Activated T-helper 17 cell treated with anti-CD3 and anti-CD28 coated beads, Interleukin-2, amount 50 U/mL, for 72 hours (primary cell): ENCODE data around the gene USP27X. TPM values are rescaled to one million over a fixed set of nuclear protein-coding genes. Genes with fewer than 3 reads are reported as not detected.

ENCODE experiments used
- ATAC-seq: fragments of 150-1000 bp; cut with Tn5 transposase; replicated peaks from 2 replicates; pipeline ENCODE4 v1.10.0; 2021; ENCODE audit warnings: mild to moderate bottlenecking, moderate library complexity
- H3K27ac Mint-ChIP-seq: one replicate; pipeline ENCODE4 v1.8.0; 2022; ENCODE audit warnings: mixed read lengths
- H3K27me3 Mint-ChIP-seq: one replicate; pipeline ENCODE4 v1.8.0; 2022; ENCODE audit warnings: mixed read lengths
- H3K36me3 Mint-ChIP-seq: one replicate; pipeline ENCODE4 v1.8.0; 2022; ENCODE audit warnings: low read depth, mild to moderate bottlenecking, mixed read lengths
- H3K4me1 Mint-ChIP-seq: one replicate; pipeline ENCODE4 v1.8.0; 2022; ENCODE audit warnings: mixed read lengths
- H3K4me3 Mint-ChIP-seq: one replicate; pipeline ENCODE4 v1.8.0; 2022; ENCODE audit warnings: mild to moderate bottlenecking, mixed read lengths
- H3K9me3 Mint-ChIP-seq: one replicate; pipeline ENCODE4 v1.8.0; 2022; ENCODE audit warnings: mixed read lengths
- total RNA-seq, 2 donors: library from RNA; stranded (reverse); gene quantifications; one replicate each; pipeline ENCODE4 v1.2.3, GENCODE V29; 2022

Gene USP27X
- total RNA-seq = 1 to 10 TPM; 1.1 to 1.5 TPM

DNA sequence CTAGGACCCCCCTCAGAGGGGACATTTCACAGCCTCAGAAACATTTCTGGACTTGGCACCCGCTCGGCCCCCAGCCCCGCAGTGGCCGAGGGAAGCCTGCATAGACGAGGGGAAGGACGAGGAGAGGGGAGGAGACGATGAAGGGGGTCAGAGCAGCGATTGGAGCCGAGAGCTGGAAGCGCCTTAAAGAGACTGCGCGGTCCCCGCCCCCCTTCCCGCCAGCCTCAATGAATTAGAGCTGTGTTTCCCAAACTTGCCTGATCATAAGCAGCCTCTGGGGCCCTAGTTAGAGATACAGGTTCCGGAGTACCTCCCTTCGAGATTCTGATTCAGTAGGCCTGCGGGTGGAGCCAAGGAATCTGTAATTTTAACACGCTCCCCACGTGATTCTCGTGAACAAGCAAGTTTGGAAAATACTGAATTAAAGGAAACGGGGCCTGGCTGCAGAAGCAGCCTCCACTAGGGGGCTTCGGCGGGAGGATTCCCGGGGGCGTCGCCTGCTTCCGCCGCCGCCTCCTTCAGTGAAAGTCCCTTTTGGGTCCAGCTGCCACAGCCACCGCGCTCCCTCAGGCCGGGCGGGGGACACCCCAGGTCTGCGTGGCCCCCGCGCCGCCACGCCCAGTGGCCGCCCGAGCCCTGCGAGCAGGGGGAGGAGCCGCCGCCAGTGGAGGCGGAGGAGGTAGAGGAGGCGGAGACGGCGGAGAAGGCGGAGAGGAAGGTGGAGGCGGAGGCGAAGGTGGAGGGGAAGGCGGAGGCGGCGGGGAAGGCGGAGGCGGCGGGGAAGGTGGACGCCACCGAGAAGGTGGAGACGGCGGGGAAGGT lies at the start of gene USP27X:
USP27X (plus strand) TSS at position 651 of the 822 bp plus-strand sequence. CDS start 824 bp downstream, outside the sequence.
- Mint-ChIP-seq H3K4me3 (peak within 1 kb of the TSS; percentile 70), H3K27me3 (no peaks in the 10 kb centered on the region), H3K36me3 (no peaks in the 10 kb centered on the region), H3K4me1 (peaks cover 6% of the 10 kb centered on the region), H3K27ac (peak within 1 kb of the TSS; percentile 50), H3K9me3 (no peaks in the 10 kb centered on the region)
- peak; percentile 86 for ATAC-seq

DNA sequence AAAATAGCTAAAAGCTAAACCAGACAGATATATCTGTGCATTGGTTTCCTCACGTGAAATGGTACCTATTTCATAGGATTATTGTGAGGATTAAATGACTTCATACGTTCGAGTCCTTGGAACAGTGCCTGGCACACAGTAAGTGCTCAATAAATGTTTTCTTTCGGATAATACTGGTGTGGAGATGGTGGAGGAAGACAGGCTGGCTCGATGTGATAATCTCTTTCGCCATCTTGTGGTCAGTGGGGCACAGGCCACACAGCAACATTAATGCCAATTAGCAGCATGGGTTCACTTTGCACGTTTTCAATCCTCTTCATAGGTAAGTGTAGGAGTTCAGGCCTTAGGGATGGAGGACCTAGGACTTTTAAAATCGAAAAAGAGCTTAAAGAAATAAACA lies 40.9 kb upstream of the USP27X start:
- no peak for ATAC-seq
- no peaks in the 10 kb centered on the region for H3K27me3 Mint-ChIP-seq
- no peak overlapping the region for H3K27ac Mint-ChIP-seq
- no peak overlapping the region for H3K4me3 Mint-ChIP-seq
- H3K36me3 Mint-ChIP-seq = no peaks in the 10 kb centered on the region
- no peaks in the 10 kb centered on the region for H3K9me3 Mint-ChIP-seq
- no peaks in the 10 kb centered on the region for H3K4me1 Mint-ChIP-seq

DNA sequence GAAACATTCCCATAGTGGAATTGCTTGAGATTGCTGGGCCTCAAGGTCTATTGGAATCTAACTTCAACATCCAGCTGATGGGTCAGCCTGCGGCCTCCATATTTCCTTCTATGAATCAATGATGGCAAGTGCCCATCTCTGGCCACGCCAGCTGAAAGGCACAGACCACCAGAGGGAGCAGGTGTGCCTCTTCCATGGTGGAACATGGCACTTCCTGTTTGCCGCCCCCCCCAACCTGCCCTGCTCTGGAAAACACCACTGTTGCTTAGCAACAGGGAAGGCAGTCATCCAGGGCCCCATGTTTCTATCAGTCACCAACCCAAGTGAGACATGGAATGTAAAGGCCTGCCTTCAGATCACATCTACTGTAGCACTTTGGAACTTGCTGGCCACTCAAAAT lies 38.6 kb upstream of the USP27X start:
- Mint-ChIP-seq H3K27ac (no peak overlapping the region), H3K4me3 (no peak overlapping the region), H3K4me1 (no peaks in the 10 kb centered on the region), H3K9me3 (no peaks in the 10 kb centered on the region), H3K36me3 (no peaks in the 10 kb centered on the region), H3K27me3 (no peaks in the 10 kb centered on the region)
- peak; percentile 56 for ATAC-seq

DNA sequence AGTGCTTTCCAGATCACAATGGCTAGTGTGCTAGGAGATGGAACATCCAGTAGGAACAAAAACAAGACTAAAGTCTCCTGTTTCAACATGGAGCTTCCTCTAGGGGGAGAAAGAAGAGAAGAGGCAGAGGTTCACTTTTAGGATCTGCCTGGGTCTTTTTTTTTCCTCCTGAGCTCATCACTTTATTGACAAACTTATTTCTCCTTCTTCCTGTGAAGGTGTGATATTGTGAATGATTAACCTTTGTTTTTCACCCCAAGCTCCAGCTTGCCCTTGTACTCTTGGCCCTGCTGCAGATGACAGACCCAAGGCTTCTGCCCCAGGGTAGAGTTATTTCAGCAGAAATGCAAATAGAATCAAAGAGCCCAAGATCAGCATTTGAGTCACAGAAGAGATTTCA lies 36.7 kb upstream of the USP27X start:
- Mint-ChIP-seq H3K4me3 (no peak overlapping the region), H3K9me3 (no peaks in the 10 kb centered on the region), H3K36me3 (no peaks in the 10 kb centered on the region), H3K27ac (no peak overlapping the region), H3K4me1 (no peaks in the 10 kb centered on the region), H3K27me3 (no peaks in the 10 kb centered on the region)
- no peak for ATAC-seq

DNA sequence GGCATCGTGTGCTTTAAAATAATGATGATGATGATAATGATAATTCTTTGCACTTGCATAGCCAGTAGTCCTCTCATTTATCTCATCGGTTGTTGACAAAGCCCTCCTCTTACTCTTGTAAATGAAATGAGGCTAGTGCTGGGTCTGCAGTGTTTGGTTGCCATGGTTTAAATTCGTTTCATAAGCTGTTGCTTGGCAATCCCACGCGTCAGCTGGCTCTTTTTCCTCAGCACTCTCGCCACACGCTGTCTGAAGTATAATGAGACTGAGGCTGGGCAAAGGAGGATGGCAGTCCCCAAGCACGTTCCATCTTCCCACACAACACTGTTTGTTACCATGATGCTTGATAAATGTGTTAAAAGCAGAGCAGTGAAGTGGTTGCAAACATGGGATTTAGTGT lies 34.7 kb upstream of the USP27X start:
- H3K4me1 Mint-ChIP-seq = no peaks in the 10 kb centered on the region
- H3K4me3 Mint-ChIP-seq = no peak overlapping the region
- no peaks in the 10 kb centered on the region for H3K9me3 Mint-ChIP-seq
- H3K36me3 Mint-ChIP-seq = no peaks in the 10 kb centered on the region
- ATAC-seq = no peak
- no peaks in the 10 kb centered on the region for H3K27me3 Mint-ChIP-seq
- no peak overlapping the region for H3K27ac Mint-ChIP-seq

DNA sequence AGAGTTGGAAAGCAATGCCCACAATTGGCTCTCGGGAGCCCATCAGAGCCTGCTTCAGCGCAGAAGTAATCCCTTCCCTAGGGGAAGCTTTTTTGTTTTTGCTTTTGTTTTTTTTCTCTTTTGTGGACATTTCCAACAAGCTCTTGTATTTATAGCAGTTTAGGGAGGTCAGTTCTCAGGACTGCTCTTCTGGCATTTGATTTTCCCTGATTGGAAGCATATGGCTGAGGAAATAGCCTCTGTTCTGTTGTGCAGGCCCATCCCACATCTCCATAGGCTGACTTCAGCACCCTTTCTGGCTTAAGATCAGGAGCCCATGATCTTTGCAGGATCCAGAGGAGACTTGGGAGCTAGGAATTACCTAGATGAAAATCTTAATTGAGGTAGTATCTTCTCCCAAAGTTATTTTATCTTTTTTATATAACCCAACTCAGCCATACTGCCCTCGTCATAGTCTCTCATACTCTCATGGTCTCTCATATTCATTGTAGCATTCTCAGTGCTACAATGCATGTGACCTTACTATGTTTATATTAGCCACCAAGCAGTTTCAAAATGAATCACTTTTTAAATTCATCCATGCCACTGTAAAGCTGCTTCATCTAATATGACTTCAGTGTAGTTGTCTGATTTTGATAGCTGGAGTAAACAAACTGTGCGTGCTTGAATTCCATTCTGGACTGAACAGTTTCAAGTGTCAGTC lies 33.4 kb upstream of the USP27X start:
- ATAC-seq = no peak
- Mint-ChIP-seq H3K27ac (no peak overlapping the region), H3K27me3 (no peaks in the 10 kb centered on the region), H3K9me3 (no peaks in the 10 kb centered on the region), H3K4me3 (no peak overlapping the region), H3K4me1 (no peaks in the 10 kb centered on the region), H3K36me3 (no peaks in the 10 kb centered on the region)

DNA sequence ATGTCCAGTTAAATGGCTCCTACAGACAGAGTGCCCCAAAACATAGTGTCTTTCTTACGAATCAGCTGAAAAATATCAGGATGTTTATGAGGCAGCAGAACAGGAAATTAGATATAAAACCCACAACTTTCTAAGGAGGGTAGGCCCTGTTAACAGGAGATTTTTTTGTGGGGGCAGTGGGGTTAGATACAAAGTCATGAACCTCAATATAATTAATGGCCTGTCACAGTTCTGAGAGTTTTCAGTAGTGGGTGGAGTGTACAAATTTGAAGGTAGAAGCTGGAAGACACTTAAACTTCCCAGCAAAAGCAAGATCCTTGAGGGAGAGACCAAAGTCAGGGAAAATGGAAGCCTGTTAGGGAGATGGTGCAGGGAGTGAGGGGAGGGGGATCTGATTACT lies 32.8 kb upstream of the USP27X start:
- Mint-ChIP-seq H3K27ac (no peak overlapping the region), H3K27me3 (peaks cover under 1% of the 10 kb centered on the region), H3K4me1 (no peaks in the 10 kb centered on the region), H3K4me3 (no peak overlapping the region), H3K36me3 (no peaks in the 10 kb centered on the region), H3K9me3 (no peaks in the 10 kb centered on the region)
- ATAC-seq = no peak

DNA sequence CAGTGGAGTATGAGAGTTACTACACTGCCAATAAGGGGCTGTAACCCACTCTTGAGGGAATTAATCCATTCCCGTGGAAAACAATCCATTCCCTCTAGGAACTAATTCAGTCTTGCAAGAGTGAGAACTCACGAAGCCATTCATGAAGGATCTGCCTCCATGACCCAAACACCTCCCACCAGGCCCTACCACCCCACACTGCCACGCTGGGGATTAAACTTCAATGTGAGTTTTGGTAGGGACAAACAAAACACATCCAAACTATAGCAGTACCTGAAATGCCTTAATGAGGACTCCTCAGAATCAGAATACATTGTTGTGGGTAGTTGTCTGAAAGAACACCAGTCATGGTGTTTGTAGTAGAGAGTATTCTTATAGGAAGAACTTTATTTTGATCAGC lies 31.0 kb upstream of the USP27X start:
- no peak for ATAC-seq
- Mint-ChIP-seq H3K27me3 (peaks cover 4% of the 10 kb centered on the region), H3K4me1 (no peaks in the 10 kb centered on the region), H3K36me3 (no peaks in the 10 kb centered on the region), H3K9me3 (no peaks in the 10 kb centered on the region), H3K27ac (no peak overlapping the region), H3K4me3 (no peak overlapping the region)

DNA sequence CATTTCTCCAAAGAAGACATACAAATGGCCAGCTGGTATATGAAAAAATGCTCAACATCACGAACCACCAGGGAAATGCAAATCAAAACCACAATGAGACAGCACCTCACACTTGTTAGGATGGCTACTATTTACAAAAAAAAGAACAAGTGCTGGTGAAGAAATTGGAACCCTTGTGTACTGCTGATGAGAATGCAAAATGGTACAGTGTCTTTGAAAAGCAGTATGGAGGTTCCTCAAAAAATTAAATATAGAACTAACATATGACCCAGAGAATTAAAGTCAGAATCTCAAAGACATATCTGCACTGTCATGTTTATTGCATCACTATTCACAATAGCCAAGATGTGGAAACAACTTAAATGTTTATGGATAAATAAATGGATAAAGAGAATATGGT lies 29.3 kb upstream of the USP27X start:
- H3K27me3 Mint-ChIP-seq = peaks cover 4% of the 10 kb centered on the region
- no peaks in the 10 kb centered on the region for H3K4me1 Mint-ChIP-seq
- no peak overlapping the region for H3K4me3 Mint-ChIP-seq
- no peak overlapping the region for H3K27ac Mint-ChIP-seq
- no peak for ATAC-seq
- H3K9me3 Mint-ChIP-seq = no peaks in the 10 kb centered on the region
- no peaks in the 10 kb centered on the region for H3K36me3 Mint-ChIP-seq

DNA sequence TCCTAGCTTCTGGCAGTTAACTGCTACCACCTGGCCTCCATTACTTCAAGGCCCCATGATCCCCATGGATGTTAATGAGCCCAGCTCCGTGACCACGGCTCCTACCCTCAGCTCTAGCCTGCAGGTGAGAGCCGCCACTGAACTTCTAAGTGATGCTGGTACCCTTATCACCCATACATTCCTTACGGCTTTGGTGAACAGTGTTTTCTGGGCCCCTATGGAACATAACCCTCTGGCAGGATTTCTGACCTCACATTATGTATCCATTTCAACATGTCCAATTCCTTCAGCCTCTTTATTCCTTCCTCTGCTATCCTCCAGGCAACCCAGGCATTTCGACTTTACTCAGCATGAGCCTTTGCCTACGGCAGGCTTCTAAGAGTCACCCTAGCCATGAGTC lies 25.6 kb upstream of the USP27X start:
- Mint-ChIP-seq H3K4me1 (no peaks in the 10 kb centered on the region), H3K4me3 (no peak overlapping the region), H3K36me3 (no peaks in the 10 kb centered on the region), H3K9me3 (no peaks in the 10 kb centered on the region), H3K27me3 (peaks cover 4% of the 10 kb centered on the region), H3K27ac (no peak overlapping the region)
- ATAC-seq = no peak

DNA sequence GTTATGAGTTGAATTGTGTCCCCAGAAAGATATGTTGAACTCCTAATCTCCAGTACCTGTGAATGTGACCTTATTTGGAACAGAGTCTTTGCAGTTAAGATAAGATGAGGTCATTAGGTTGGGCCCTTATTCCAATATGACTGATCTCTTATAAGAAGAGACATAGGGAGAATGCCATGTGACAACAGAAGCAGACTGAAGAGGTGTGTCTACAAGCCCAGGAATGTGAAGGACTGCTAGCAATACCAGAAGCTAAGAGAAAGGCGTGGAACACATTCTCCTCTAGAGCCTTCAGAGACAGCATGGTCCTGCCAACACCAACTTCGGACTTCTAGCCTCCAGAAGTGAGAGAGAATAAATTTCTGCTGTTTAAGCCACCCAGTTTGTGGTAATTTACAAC lies 22.5 kb upstream of the USP27X start:
- H3K27me3 Mint-ChIP-seq = peaks cover 8% of the 10 kb centered on the region
- no peaks in the 10 kb centered on the region for H3K9me3 Mint-ChIP-seq
- no peaks in the 10 kb centered on the region for H3K36me3 Mint-ChIP-seq
- no peaks in the 10 kb centered on the region for H3K4me1 Mint-ChIP-seq
- H3K27ac Mint-ChIP-seq = no peak overlapping the region
- ATAC-seq = no peak
- H3K4me3 Mint-ChIP-seq = no peak overlapping the region

DNA sequence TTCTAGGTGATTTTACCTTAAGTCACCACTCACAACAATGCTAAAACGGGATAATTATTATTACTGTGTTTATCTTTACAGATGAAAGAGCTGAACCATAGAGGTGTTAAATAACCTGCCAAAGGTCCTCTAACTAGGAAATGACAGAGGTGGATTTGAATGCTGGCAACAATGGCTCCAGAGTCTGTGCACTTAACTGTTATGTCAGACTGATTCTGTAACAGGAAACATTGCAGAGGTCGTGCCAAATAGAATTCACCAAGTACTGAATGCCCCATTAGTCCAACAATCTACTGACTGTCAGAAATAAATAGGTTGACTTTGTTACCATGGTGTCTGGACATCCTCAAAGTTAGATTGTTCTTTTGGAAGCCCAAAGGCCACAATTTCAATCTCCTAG lies 20.9 kb upstream of the USP27X start:
- no peak for ATAC-seq
- peaks cover 7% of the 10 kb centered on the region for H3K27me3 Mint-ChIP-seq
- no peaks in the 10 kb centered on the region for H3K36me3 Mint-ChIP-seq
- no peak overlapping the region for H3K4me3 Mint-ChIP-seq
- H3K9me3 Mint-ChIP-seq = no peaks in the 10 kb centered on the region
- H3K27ac Mint-ChIP-seq = no peak overlapping the region
- H3K4me1 Mint-ChIP-seq = no peaks in the 10 kb centered on the region

DNA sequence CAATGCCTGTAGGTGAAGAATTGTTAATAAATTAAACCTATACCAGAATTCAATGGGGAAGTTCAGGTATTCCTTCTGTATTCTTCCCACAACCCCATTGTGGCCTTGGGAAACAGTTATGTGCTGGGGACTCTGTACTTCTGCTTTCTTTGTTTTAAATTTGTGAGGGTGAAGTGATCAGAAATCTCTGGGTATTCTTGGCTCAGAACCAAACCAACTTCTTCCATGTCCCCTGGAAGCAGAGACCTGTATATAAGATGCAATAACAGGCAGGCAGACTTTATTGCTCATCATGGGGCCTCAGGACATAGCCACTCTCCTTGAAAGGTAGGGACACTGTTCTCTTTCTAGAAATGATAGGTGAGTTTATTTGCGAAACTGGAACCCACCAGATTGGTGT lies 19.8 kb upstream of the USP27X start:
- Mint-ChIP-seq H3K4me3 (no peak overlapping the region), H3K36me3 (no peaks in the 10 kb centered on the region), H3K27ac (no peak overlapping the region), H3K4me1 (no peaks in the 10 kb centered on the region), H3K27me3 (peaks cover 7% of the 10 kb centered on the region), H3K9me3 (no peaks in the 10 kb centered on the region)
- no peak for ATAC-seq

DNA sequence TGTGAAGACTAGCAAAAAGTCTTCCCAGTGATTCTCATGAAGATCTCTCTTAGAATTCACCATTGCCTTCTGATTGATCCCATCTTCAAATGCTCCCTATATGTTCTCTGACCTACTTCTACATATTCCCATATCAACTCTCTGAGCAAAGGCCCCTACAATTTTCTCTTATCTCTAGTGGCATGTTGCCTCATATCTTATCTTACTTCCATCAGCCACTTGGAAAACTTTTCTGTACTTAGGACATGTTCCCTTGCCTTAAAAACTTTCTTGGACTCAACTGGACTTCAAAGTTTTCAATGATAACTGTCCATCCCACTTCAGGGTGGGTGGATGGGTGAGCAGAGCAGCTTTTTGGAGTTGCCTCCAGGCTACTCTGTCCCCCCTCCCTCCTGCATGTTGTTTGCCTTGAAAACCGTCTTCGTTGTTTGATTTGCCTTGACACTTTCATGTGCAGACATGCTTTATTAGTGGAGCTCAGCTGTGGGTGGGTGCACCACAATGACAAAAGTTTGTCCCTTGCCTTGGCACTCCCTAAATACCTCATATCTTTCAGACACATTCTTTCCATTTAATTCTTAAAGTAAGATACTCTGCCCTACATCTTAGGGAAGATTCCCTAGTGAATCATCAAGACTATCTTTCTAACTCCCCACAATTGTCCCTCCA lies 18.3 kb upstream of the USP27X start:
- H3K36me3 Mint-ChIP-seq = no peaks in the 10 kb centered on the region
- no peaks in the 10 kb centered on the region for H3K4me1 Mint-ChIP-seq
- H3K9me3 Mint-ChIP-seq = no peaks in the 10 kb centered on the region
- H3K27me3 Mint-ChIP-seq = peaks cover 10% of the 10 kb centered on the region
- H3K27ac Mint-ChIP-seq = no peak overlapping the region
- ATAC-seq = no peak
- H3K4me3 Mint-ChIP-seq = no peak overlapping the region

DNA sequence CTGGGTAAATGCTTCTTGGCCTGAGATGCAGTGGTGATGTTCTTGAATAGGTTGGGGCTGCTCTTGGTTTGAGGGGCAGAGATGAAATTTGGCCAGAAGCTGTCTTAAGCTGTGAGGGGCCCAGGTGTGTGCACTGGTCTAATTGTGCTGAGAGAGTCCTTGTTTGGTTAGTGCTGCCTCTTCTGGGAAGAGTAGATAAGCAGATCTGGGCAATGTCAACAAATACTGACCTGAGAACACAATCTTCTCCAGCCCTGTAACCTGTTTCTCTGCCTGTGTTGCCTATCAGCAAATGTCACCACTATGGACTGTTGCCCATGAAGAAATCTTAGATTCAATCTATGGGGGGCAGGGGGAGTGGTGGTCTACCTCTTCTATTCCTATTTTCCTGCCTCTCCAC lies 17.2 kb upstream of the USP27X start:
- no peak for ATAC-seq
- Mint-ChIP-seq H3K36me3 (no peaks in the 10 kb centered on the region), H3K27me3 (peaks cover 10% of the 10 kb centered on the region), H3K4me1 (no peaks in the 10 kb centered on the region), H3K27ac (no peak overlapping the region), H3K9me3 (no peaks in the 10 kb centered on the region), H3K4me3 (no peak overlapping the region)
